Fibroblast of pulmonary artery (primary cell): Measurements from ENCODE around the gene GLP2R.

Experiments
- DNase-seq: peaks from one replicate; pipeline ENCODE4 v3.0.0-alpha.2; 2010; ENCODE audit warnings: low read depth
- H3K4me3 ChIP-seq: replicated peaks from 2 replicates; pipeline ENCODE4 v1.5.1; 2011; ENCODE audit warnings: low read depth, mild to moderate bottlenecking, control low read depth, low read length, moderate library complexity
- CTCF ChIP-seq: IDR thresholded peaks from 2 replicates; pipeline ENCODE4 v1.5.1; 2011; ENCODE audit warnings: mild to moderate bottlenecking, control low read depth, low read length, inconsistent platforms; ENCODE audit errors: missing control alignments

The GLP2R gene

GRCh38 chr17:9893411-9894012 is 67.8 kb downstream of the GLP2R start:
- DNase-seq, result peak; percentile 41
- TF ChIP-seq CTCF, result no peak
- no peak overlapping the region for H3K4me3 ChIP-seq

- no peak for DNase-seq
- no peak overlapping the region for H3K4me3 ChIP-seq
- TF ChIP-seq CTCF, result no peak
Observed at GRCh38 chr17:9894231-9894630, 68.5 kb downstream of the GLP2R start.

GRCh38 chr17:9895923-9896322 is 70.2 kb downstream of the GLP2R start:
- no peak for DNase-seq
- no peak for TF ChIP-seq CTCF
- no peak overlapping the region for H3K4me3 ChIP-seq

- no peak for DNase-seq
- TF ChIP-seq CTCF, result no peak
- no peak overlapping the region for H3K4me3 ChIP-seq
Observed at GRCh38 chr17:9897372-9897968, 71.7 kb downstream of the GLP2R start.

- DNase-seq, result no peak
- TF ChIP-seq CTCF, result no peak
- H3K4me3 ChIP-seq, result no peak overlapping the region
Observed at GRCh38 chr17:9898812-9899211, 73.1 kb downstream of the GLP2R start.

GRCh38 chr17:9899280-9900043 is 73.7 kb downstream of the GLP2R start:
- H3K4me3 ChIP-seq, result no peak overlapping the region
- no peak for DNase-seq
- TF ChIP-seq CTCF, result no peak
